Upper lobe of left lung (tissue), 4 donors: Measurements from ENCODE around the gene PPP1R26.

Experiments used
- CTCF ChIP-seq, 6 experiments: fragments of 450-650 bp in 4 of 6; fragments of 200-600 bp in 2 of 6; sonication (generic) in 2 of 6; IDR thresholded peaks; one replicate each; pipeline ENCODE4 v1.5.1; 2016 to 2019; ENCODE audit warnings: antibody characterized with exemption in 6 of 6
- POLR2A ChIP-seq, 4 donors: fragments of 450-650 bp; IDR thresholded peaks; one replicate each; pipeline ENCODE4 v1.5.1; 2016 to 2017; ENCODE audit warnings: antibody characterized with exemption in 4 of 4, mild to moderate bottlenecking in 2 of 4

DNA sequence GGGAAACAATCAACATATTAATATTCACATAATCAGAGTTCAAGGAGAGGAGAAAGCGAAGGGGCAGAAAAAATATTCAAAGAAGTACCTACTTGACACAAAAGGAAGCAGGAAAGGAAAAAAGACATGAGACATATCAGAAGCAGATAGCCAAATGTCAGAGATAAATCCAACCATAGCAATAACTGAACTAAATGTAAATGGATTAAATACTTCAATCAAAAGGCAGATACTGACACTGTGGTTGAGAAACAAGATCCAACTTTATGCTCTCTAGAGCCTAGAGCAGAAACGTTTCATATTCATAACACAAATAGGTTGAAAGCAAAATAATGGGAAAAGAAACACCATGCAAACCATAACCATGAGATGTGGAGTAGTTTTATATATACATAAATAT, 29.9 kb downstream of the PPP1R26 start:
- TF ChIP-seq POLR2A (IDR thresholded peaks at IDR 0.05) (no peak), CTCF (IDR thresholded peaks at IDR 0.05) (no peak)
